ENCODE measurements around the gene AMOT.
A peak's percentile ranks its signal among the peaks of the same experiment; 100 is the strongest.

AMOT gene

DNA sequence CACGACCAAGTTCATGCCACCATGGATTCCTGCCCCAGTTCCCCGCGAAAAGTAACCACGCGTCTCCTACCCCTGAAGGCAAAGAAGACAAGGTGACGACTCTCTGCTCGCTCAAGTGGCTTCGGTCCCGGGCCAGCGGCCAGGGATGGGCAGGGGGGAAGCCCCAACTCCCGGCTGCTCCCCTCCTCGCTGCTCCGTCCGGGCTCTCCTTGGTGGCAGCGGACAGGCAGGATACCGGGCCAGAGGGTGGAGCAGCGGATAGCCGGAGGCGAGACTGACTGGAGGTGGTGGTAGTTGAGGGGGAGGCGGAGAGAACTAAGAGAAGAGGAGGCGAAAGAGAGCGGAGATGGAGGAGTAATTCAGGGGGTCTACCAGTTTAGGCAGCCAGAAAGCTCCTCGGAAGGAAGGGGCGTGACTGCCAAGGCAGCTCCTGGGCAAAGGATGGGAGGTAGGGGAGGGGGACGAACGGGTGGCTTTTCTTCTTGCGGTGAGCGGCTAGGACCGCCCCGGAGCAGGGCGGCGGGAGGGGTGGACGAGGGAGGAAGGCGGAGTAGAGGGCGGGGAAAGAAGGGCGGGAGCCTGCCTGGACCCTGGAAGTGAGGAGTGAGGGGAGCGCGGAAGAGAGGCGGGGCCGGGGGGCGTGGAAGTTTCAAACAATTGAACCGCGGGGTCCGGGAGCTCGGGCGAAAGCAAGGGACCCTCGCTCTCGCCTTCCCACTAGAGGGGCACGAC lies at the start of gene AMOT:
AMOT (minus strand) TSS at position 450 of the 732 bp plus-strand sequence. CDS start 17,705 bp downstream, outside the sequence.
- peaks cover 8% of the 10 kb centered on the region for H3K9me3 Mint-ChIP-seq
- DNase-seq, result peak; percentile 96
- peaks cover 85% of the 10 kb centered on the region for H3K4me1 Mint-ChIP-seq
- no peak for TF ChIP-seq CTCF (IDR thresholded peaks at IDR 0.05)
- peaks cover 3% of the 10 kb centered on the region for H3K27me3 Mint-ChIP-seq (ENCODE audit: low read depth, poor library complexity)
- H3K27ac Mint-ChIP-seq, result peak within 1 kb of the TSS; percentile 99
- H3K36me3 Mint-ChIP-seq (ENCODE audit: low read depth), result peaks cover 9% of the 10 kb centered on the region
- H3K4me3 Mint-ChIP-seq, result peak within 1 kb of the TSS; percentile 91

DNA sequence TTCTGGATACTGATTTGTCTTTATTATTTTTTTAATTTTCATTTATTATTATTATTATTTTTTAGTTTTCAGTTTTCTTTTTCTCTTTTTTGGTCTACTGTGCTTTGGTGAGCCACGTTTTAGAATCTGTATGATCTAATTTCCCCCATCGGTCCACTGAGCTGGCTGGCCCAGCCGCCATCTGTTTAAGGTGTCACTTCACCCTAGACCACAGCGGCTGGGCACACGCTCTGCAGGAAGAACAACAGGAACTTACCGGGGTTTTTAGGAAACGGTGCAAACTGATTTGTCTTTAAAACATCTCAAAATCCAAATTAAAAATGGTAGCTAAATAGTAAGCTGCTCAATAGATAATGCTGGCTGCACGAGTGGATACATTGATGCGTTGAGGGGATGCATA lies 48.8 kb upstream of the AMOT start:
- Mint-ChIP-seq H3K9me3 (peaks cover 3% of the 10 kb centered on the region), H3K4me1 (peaks cover 46% of the 10 kb centered on the region), H3K36me3 (ENCODE audit: low read depth) (no peaks in the 10 kb centered on the region), H3K27me3 (ENCODE audit: low read depth, poor library complexity) (peaks cover 3% of the 10 kb centered on the region), H3K27ac (peak overlapping the region; percentile 95), H3K4me3 (no peak overlapping the region)
- no peak for DNase-seq
- no peak for TF ChIP-seq CTCF (IDR thresholded peaks at IDR 0.05)

- Mint-ChIP-seq H3K4me1 (peaks cover 46% of the 10 kb centered on the region), H3K9me3 (peaks cover 3% of the 10 kb centered on the region), H3K36me3 (ENCODE audit: low read depth) (no peaks in the 10 kb centered on the region), H3K4me3 (no peak overlapping the region), H3K27ac (peak overlapping the region; percentile 34), H3K27me3 (ENCODE audit: low read depth, poor library complexity) (peaks cover 6% of the 10 kb centered on the region)
- no peak for DNase-seq
- no peak for TF ChIP-seq CTCF (IDR thresholded peaks at IDR 0.05)
Measured at GRCh38 chrX:112888916-112889315, 48.3 kb upstream of the AMOT start.

GRCh38 chrX:112877771-112878173 lies 37.1 kb upstream of the AMOT start:
- Mint-ChIP-seq H3K36me3 (ENCODE audit: low read depth) (peaks cover 4% of the 10 kb centered on the region), H3K27me3 (ENCODE audit: low read depth, poor library complexity) (no peaks in the 10 kb centered on the region), H3K9me3 (peaks cover 5% of the 10 kb centered on the region), H3K4me3 (no peak overlapping the region), H3K27ac (no peak overlapping the region), H3K4me1 (peaks cover 31% of the 10 kb centered on the region)
- TF ChIP-seq CTCF (IDR thresholded peaks at IDR 0.05), result no peak
- DNase-seq, result no peak

- no peak for DNase-seq
- no peak overlapping the region for H3K4me3 Mint-ChIP-seq
- H3K27ac Mint-ChIP-seq, result no peak overlapping the region
- peaks cover 5% of the 10 kb centered on the region for H3K9me3 Mint-ChIP-seq
- TF ChIP-seq CTCF (IDR thresholded peaks at IDR 0.05), result no peak
- peaks cover under 1% of the 10 kb centered on the region for H3K36me3 Mint-ChIP-seq (ENCODE audit: low read depth)
- peaks cover 20% of the 10 kb centered on the region for H3K4me1 Mint-ChIP-seq
- H3K27me3 Mint-ChIP-seq (ENCODE audit: low read depth, poor library complexity), result no peaks in the 10 kb centered on the region
Measured at GRCh38 chrX:112874614-112875013, 34.0 kb upstream of the AMOT start.

DNA sequence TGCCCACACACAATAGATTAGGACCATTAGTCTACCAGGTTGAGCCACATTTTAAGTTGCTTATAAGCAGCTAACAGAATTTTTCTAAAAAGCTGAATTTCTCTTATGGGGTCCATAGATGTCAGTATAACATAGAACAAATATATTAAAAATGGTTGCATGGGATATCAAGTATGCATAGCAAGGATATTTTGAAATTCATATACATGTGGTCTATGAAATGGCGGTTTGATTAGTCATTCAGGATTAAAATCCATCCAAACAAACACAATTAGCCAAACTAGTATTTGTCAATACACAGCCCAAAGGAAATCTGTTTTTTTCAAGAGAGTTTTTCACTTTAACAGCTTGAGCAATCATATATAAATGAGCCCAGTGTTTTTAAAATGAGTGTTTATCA lies 33.5 kb upstream of the AMOT start:
- Mint-ChIP-seq H3K27ac (no peak overlapping the region), H3K36me3 (ENCODE audit: low read depth) (no peaks in the 10 kb centered on the region)

More for the DNA sequence above, 33.5 kb upstream of the AMOT start:
- Mint-ChIP-seq H3K9me3 (peaks cover 5% of the 10 kb centered on the region), H3K27me3 (ENCODE audit: low read depth, poor library complexity) (peaks cover 3% of the 10 kb centered on the region), H3K4me3 (no peak overlapping the region), H3K4me1 (peaks cover 20% of the 10 kb centered on the region)
- no peak for TF ChIP-seq CTCF (IDR thresholded peaks at IDR 0.05)
- no peak for DNase-seq

Measured in nephron progenitor cell (in vitro differentiated cells).